ENCODE results near the gene KRT12. TPM values are rescaled to one million over a fixed set of nuclear protein-coding genes. Genes with fewer than 3 reads are reported as not detected.
A peak's percentile ranks its signal among the peaks of the same experiment; 100 is the strongest.

Gene KRT12
- total and polyA plus RNA-seq, 2 donors (not counting 1 experiment from before 2014, with no cell fraction given) = not detected

GRCh38 chr17:40824015-40824832, 42.8 kb downstream of the KRT12 start:
- DNase-seq (ENCODE audit: low read depth in 2 of 2) = no peak
- TF ChIP-seq EZH2 (IDR thresholded peaks at IDR 0.05; ENCODE audit: low read length, missing control alignments) (no peak), CTCF (conservative IDR thresholded peaks at IDR 0.05 in 1 of 2, IDR thresholded peaks at IDR 0.05 in 1 of 2; ENCODE audit: low read depth in 1 of 2, low read length in 2 of 2) (no peak)
- no peaks in the 10 kb centered on the region for H3K9me3 ChIP-seq (ENCODE audit: control insufficient read depth, insufficient read depth, low read depth, low read length)
- H3K79me2 ChIP-seq (ENCODE audit: control insufficient read depth, insufficient read depth, low read length) = no peaks in the 10 kb centered on the region
- no peak overlapping the region for H3K4me2 ChIP-seq (ENCODE audit: extremely low read depth, insufficient read depth, low read length)
- H3K4me3 ChIP-seq (replicated peaks in 1 of 4; ENCODE audit: control extremely low read depth in 1 of 4, insufficient read depth in 1 of 4, low read depth in 3 of 4, low read length in 4 of 4) = no peak overlapping the region
- no peaks in the 10 kb centered on the region for H4K20me1 ChIP-seq (ENCODE audit: control insufficient read depth, extremely low read depth, insufficient read depth, low read length)
- H3K27me3 ChIP-seq (ENCODE audit: control insufficient read depth, insufficient read depth, low read length) = no peaks in the 10 kb centered on the region
- H3K36me3 ChIP-seq (ENCODE audit: control insufficient read depth, insufficient read depth, low read length) = no peaks in the 10 kb centered on the region
- no peak overlapping the region for H2AFZ ChIP-seq (ENCODE audit: low read length)
- no peaks in the 10 kb centered on the region for H3K4me1 ChIP-seq (ENCODE audit: control insufficient read depth, extremely low read depth, insufficient read depth, low read length)
- H3K27ac ChIP-seq (ENCODE audit: insufficient read depth, low read length) = no peak overlapping the region
- no peak overlapping the region for H3K9ac ChIP-seq (ENCODE audit: insufficient read depth, low read length)

- no peak within 1 kb of the TSS for H3K4me3 ChIP-seq (replicated peaks in 1 of 4; ENCODE audit: control extremely low read depth in 1 of 4, insufficient read depth in 1 of 4, low read depth in 3 of 4, low read length in 4 of 4)
- H3K4me2 ChIP-seq (ENCODE audit: extremely low read depth, insufficient read depth, low read length) = no peak within 1 kb of the TSS
- no peak within 1 kb of the TSS for H2AFZ ChIP-seq (ENCODE audit: low read length)
- no peaks in the 10 kb centered on the region for H4K20me1 ChIP-seq (ENCODE audit: control insufficient read depth, extremely low read depth, insufficient read depth, low read length)
- no peak for DNase-seq (ENCODE audit: low read depth in 2 of 2)
- no peaks in the 10 kb centered on the region for H3K27me3 ChIP-seq (ENCODE audit: control insufficient read depth, insufficient read depth, low read length)
- no peaks in the 10 kb centered on the region for H3K9me3 ChIP-seq (ENCODE audit: control insufficient read depth, insufficient read depth, low read depth, low read length)
- H3K36me3 ChIP-seq (ENCODE audit: control insufficient read depth, insufficient read depth, low read length) = no peaks in the 10 kb centered on the region
- H3K4me1 ChIP-seq (ENCODE audit: control insufficient read depth, extremely low read depth, insufficient read depth, low read length) = no peaks in the 10 kb centered on the region
- no peak for TF ChIP-seq CTCF (conservative IDR thresholded peaks at IDR 0.05 in 1 of 2, IDR thresholded peaks at IDR 0.05 in 1 of 2; ENCODE audit: low read depth in 1 of 2, low read length in 2 of 2)
- no peak for TF ChIP-seq EZH2 (IDR thresholded peaks at IDR 0.05; ENCODE audit: low read length, missing control alignments)
- H3K27ac ChIP-seq (ENCODE audit: insufficient read depth, low read length) = no peak within 1 kb of the TSS
- H3K9ac ChIP-seq (ENCODE audit: insufficient read depth, low read length) = no peak within 1 kb of the TSS
- H3K79me2 ChIP-seq (ENCODE audit: control insufficient read depth, insufficient read depth, low read length) = peaks cover 3% of the 10 kb centered on the region
Observed at GRCh38 chr17:40822132-40822812, 44.8 kb downstream of the KRT12 start, which contains the start of gene KRT10. Gene KRT10 (minus strand): TSS chr17:40822614. CDS start chr17:40822585, 29 bp downstream.

GRCh38 chr17:40821536-40821935, 45.5 kb downstream of the KRT12 start:
- Histone ChIP-seq H3K36me3 (ENCODE audit: control insufficient read depth, insufficient read depth, low read length) (no peaks in the 10 kb centered on the region), H3K4me2 (ENCODE audit: extremely low read depth, insufficient read depth, low read length) (no peak overlapping the region), H2AFZ (ENCODE audit: low read length) (no peak overlapping the region), H3K9me3 (ENCODE audit: control insufficient read depth, insufficient read depth, low read depth, low read length) (no peaks in the 10 kb centered on the region), H3K9ac (ENCODE audit: insufficient read depth, low read length) (no peak overlapping the region), H3K4me3 (replicated peaks in 1 of 4; ENCODE audit: control extremely low read depth in 1 of 4, insufficient read depth in 1 of 4, low read depth in 3 of 4, low read length in 4 of 4) (no peak overlapping the region), H4K20me1 (ENCODE audit: control insufficient read depth, extremely low read depth, insufficient read depth, low read length) (no peaks in the 10 kb centered on the region), H3K27me3 (ENCODE audit: control insufficient read depth, insufficient read depth, low read length) (no peaks in the 10 kb centered on the region), H3K79me2 (ENCODE audit: control insufficient read depth, insufficient read depth, low read length) (peaks cover 3% of the 10 kb centered on the region), H3K4me1 (ENCODE audit: control insufficient read depth, extremely low read depth, insufficient read depth, low read length) (no peaks in the 10 kb centered on the region), H3K27ac (ENCODE audit: insufficient read depth, low read length) (no peak overlapping the region)
- peak in 1 of 2 donors; percentile 22 for DNase-seq (ENCODE audit: low read depth in 2 of 2)
- no peak for TF ChIP-seq EZH2 (IDR thresholded peaks at IDR 0.05; ENCODE audit: low read length, missing control alignments)
- TF ChIP-seq CTCF (conservative IDR thresholded peaks at IDR 0.05 in 1 of 2, IDR thresholded peaks at IDR 0.05 in 1 of 2; ENCODE audit: low read depth in 1 of 2, low read length in 2 of 2) = no peak
